Measurements from ENCODE around the gene PCNT.

PCNT gene

DNA sequence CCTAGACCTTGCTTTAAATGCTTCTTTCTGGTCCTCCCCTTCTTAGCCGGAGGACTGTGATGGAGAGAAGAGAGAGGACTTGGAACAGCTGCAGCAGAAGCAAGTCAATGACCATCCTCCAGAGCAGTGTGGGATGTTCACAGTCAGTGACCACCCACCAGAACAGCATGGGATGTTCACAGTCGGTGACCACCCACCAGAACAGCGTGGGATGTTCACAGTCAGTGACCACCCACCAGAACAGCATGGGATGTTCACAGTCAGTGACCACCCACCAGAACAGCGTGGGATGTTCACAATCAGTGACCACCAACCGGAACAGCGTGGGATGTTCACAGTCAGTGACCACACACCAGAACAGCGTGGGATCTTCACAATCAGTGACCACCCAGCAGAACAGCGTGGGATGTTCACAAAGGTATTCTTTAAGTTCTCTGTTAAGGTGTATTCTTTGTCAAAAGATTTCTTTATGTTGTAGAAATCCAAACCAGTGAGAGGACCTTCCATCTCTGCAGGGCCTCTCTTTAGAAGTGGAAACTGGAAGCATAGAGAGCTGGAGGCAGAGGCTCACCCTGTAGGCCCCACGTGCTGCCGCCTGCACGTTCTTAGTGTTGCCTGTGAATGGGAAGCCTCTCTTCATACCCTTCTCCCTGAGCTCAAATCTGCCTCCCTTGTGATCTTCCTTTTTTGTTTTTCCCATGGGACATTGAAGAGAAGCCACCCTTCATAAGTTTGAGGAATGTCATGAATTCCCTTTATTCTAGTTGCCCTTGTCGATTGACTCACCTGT is 10.6 kb downstream of the PCNT start:
- no peak for DNase-seq

DNA sequence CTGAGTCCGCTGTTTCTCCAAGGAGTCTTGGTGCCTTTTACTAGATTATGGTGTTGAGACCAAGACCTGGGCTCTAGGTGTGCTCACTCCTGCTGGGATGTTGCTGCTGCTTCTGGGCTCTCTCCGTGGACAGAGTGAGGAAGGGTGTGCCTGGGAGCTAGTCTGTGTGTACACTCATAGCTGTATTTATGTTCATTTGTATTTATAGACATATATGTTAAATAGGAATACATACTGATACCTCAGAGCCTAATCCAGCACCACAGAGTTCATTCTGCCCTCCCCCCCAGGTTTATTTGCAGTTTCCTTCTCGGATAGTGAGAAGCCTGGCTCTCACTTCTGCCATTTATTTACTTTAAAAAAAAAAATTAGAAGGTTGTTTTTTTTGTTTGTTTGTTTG is 12.6 kb downstream of the PCNT start:
- DNase-seq = no peak

DNA sequence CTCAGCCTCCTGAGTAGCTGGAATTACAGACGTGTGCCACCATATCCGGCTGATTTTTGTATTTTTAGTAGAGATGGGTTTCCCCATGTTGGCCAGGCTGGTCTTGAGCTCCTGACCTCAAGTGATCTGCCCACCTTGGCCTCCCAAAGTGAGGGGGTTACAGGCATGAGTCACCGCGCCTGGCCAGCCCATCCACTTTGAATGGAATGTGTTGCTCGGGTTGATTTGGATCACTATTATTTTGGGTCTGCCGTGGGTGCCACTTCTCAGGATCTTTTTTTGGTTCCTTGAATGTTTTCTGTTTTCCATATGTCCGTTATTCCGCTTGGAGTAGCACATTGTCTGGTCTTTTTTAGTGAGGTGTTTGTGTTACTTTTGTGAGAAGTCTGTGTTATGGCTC is 17.0 kb downstream of the PCNT start:
- DNase-seq = no peak

DNA sequence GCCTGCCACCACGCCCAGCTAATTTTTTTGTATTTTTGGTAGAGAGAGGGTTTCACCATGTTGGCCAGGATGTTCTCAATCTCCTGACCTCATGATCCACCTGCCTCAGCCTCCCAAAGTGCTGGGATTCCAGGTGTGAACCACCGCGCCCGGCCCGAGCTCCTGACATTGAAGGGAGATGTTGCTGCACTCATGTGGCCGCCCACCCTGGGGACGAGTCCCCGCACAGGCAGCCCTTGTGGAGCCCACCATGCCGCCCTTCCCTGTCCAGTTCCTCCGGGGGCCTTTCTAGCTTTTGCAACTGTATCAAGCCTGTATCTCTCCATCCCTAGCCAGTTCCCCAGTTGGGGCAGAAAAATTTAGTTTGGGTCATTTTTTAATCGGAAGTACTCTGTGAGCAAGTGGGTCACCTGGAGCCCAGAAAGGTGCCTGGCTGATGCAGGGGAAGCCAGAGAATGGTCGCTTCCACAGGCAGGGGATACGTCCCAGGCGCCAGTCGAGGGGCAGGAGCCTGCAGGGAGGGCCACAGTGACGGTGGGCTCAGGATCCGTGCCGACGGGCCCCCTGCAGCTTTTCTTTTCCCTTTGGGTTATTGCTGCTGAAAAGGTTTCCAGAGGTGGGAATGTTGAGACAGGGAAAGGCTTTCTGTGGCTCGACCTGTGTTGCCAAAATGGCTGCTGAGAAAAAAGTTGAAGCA is 20.4 kb downstream of the PCNT start:
- no peak for DNase-seq

DNA sequence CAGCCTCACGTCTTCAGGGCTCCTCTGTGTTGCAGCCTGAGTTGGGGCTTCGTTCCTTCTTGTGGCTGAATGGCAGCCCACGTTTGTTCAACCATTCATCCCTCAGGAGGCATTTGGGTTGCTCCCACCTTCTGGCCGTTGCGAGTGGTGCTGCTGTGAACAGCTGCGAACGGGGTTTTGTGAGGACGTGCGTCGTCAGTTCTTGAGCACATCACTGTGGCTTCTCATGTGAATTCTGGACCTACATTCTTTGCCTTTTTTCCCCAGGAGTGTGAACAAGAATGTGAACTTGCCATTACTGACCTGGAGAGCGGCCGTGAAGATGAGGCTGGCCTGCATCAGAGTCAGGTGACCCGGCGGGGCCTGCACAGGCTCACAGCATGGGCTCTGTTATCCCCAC is 21.9 kb downstream of the PCNT start:
- DNase-seq = no peak

DNA sequence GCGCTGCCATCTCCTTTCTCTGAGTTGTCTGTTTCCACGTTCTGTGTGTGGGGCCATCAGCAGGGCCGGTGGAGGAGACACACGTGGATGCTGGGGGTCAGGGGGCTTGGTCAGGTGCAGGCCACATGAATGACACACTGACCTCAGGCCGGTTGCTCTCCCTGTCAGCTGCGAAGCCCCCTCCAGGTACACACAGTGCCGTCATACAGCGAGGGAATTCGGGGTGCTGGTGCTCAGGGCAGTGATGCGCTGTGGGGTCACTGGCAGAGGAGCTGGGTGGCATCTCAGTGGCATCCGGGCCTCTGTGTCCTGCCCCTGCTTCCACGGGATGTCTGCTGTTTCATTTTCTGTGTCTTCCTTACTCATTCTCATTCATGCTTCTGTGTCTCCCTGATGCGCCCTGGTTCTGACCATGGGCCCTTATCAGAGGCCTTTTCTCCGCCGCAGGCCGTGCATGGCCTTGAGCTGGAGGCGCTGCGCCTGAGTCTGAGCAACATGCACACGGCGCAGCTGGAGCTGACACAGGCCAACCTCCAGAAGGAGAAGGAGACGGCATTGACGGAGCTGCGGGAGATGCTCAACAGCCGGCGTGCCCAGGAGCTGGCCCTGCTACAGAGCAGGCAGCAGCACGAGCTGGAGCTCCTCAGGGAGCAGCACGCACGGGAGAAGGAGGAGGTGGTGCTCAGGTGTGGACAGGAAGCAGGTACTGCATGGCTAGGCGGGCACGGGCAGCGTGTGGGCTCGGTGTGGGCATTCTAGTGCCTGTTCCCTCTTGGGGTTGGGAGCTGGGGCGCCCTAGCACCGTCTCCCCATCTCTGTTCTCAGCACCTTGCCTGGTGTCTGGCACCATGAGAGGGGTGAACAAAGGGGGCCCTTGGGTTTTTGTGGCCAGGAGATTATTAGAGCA is 22.6 kb downstream of the PCNT start:
- no peak for DNase-seq

DNA sequence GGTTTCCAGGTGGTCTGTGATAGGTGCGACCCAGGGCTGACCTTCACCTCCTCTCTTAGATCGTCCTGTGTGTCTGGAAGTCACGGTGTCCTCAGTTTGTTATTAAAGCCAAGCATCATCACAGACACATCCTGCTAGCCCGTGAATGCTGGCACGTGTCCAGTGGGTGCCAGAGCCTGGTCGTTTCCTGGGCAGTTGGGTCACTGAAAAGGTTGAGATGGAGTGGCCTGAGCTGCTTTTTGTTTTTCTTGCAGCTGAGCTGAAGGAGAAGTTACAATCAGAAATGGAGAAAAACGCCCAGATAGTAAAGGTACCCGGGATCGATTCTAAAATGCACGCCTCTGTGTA is 23.2 kb downstream of the PCNT start:
- no peak for DNase-seq

DNA sequence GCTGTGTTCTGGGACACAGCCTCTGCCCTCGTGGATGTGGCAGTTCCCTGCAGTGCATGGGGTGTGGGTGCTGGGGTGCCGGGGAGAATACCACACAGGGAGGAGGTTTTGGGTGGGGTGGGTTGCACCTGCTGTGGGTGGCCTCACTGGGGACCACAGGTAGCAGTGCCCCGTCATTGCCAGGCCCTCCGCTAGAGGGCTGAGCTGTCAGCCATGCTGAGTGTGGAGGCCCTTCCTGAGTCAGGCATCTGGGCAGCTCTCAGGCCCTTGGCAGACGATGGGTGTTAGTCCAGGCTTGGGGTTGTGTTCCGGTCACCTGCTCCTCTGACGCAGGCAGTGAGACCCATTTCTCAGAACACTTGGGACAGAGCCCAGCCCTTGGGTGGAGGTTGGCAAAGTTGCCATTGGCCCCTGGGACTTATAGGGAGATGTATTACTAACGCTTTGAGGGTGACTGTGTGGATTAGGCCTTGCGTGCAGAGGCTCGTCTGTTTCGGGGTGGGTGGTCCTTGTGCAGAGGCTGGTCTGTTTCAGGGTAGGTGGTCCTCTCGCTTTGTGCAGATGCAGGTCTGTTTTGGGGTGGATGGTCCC is 23.9 kb downstream of the PCNT start:
- no peak for DNase-seq

DNA sequence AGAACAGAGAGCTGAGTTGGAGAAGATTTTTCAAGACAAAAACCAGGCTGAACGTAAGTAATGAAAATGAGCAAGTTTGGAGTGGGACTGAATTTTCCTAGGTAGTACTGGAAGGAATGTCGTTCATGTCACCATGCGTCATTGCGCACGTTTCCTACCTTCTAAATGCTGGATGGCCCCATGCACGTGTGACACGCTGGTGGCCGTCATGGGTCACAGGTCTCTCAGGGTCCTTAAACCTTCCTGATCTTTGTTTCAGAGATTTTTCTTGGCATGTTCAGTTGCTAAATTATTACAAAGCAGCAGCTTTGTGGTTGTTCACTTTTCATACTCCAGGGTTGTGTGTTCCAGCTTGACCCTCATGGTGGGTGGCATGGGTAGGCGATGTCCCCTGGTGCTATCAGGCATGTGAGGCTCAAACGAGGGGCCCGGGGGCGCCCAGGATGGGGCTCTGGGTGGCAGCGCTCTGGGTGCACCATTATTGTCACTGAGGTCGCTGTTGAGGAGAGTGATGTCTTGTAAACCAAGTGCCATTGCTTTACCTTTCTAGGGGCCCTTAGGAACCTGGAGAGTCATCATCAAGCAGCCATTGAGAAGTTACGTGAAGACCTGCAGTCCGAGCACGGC is 25.3 kb downstream of the PCNT start:
- DNase-seq = no peak

DNA sequence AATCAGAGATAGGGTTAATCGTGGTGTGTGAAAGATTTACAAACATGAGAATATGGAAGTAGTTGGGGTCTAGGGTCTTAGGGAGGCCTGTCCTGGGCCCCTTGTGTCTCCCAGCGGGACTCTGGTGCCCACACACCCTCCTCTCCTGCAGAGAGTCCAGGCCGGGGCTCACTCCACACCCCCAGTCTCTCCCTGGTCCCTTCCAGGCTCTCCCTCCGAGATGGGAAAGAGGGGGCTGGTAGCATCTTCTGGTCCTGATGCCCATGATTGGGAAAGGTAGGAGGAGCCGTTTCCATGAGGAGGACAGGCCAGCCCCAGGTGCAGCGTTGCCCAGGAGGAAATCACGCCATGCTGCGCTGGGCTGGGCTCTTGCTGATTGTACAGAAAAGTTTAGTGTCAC is 26.6 kb downstream of the PCNT start:
- DNase-seq = no peak

DNA sequence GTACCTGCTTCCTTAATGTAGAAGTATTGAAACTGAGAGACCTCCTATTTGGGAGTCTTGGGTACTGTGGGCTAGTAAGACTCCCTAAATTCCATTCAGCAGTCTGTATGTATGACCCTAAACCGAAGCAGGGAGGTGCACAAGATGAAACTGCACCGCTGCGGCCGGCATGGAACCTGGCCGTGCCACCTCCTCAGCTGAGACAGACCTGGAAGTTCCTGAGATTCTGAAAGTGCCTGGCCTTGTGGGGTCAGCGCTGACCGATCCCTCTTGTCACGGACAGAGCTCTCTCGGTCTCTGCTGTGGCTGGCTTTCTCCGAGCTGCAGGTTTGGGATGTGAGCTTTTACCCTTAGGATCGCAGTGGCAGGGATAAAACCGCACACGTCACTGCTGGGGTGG is 27.0 kb downstream of the PCNT start:
- DNase-seq = no peak

DNA sequence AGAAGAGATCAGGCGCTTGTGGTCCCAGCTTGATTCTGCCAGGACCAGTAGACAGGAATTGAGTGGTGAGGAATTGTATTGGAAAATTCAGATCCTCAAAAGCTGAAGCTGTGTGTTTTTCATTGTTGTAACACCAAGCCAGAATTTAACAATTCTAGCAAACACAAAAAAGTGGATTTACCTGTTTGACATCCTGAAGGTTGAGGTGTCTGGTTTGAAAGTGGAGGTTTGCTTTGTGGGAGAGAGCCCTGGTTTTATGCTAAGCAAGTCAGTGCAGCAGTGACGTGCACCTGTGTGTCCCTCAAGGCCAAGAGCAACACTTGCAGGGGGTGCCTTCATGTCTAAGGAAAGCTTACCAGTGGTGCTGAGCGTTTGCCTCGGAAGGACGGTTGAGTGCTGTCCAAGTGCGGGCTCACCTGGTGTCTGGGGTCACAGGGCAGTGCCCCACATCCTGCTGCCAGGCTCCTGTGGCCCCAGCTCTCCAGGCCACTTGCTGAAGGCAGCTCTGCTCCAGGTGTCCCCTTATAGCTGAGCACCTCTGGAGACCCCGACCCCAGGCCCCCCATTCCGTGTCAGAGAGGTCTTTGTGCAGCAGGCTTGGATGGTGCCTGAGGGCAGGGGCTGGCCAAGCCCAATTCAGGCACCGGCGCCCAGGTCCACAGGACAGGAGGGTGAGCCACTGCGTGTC is 27.7 kb downstream of the PCNT start:
- DNase-seq = no peak

DNA sequence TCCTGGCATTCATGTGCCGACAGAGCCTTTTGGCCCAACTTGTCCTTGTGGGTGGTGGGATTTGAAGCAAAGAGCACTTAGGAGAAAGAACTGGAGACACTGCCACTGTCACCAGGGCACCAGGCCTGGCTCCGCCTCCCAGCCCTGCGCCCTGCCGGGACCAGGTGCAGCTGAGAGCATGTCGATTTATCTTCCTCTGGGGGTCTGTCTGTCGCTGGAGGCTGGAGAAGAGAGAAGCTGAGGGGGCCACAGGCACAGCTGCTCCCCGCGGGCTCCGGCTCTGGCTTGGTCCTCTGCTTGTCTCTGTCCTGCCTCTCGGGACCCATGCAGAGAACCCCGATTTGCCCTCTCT is 28.2 kb downstream of the PCNT start:
- no peak for DNase-seq

DNA sequence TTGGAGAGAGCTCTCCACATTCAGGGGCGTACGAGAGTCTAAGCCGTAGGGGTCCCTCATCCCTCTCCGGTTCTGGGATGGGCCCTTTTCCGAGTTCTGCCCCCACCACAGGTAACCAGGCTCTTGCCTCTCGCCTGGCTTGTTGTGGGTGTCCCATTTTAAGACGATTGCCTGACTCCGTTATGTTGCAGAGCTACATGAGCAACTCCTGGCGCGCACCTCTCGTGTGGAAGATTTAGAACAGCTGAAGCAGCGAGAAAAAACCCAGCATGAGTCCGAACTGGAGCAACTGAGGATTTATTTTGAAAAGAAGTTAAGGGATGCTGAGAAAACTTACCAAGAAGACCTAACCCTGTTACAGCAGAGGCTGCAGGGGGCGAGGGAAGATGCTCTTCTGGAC is 29.0 kb downstream of the PCNT start:
- no peak for DNase-seq

DNA sequence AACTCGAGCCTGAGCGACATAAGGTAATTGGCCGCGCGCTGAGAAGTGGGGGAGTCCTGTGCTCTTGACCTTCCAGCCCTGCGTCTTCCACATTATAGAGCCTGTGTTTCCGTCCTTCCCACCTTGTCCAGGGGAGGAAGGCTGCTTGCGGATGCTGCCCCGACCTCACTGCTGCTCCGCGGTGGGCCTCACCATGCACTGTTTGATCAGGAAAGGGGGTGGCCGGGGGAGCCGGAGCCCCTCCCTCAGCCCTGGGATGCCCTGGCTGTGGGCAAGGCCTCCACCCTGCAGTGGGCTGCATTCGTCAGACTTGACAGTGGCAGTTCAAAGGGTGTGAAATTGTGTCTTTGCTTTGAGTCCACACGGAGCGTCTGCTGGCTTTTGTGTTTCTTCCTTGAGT is 30.1 kb downstream of the PCNT start:
- no peak for DNase-seq

DNA sequence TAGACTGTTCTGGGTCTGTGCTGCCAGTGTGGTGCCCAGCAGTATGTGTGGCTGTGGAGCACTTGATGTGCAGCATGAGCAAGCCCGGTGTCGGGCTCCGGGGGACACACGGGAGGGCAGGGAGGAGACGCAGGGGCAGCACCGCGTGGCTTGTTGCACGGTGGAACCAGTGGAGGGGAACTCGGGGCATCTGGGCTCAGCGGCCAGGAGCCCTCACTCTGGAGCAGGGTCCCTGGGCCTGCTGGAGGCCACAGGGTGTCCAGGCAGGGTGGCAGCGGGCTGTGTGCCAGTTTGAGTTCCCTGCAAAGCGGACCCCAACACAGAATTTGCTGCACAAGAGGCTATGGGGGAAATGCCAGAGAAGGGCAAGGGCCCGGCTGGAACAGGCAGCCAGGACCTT is 30.6 kb downstream of the PCNT start:
- no peak for DNase-seq

DNA sequence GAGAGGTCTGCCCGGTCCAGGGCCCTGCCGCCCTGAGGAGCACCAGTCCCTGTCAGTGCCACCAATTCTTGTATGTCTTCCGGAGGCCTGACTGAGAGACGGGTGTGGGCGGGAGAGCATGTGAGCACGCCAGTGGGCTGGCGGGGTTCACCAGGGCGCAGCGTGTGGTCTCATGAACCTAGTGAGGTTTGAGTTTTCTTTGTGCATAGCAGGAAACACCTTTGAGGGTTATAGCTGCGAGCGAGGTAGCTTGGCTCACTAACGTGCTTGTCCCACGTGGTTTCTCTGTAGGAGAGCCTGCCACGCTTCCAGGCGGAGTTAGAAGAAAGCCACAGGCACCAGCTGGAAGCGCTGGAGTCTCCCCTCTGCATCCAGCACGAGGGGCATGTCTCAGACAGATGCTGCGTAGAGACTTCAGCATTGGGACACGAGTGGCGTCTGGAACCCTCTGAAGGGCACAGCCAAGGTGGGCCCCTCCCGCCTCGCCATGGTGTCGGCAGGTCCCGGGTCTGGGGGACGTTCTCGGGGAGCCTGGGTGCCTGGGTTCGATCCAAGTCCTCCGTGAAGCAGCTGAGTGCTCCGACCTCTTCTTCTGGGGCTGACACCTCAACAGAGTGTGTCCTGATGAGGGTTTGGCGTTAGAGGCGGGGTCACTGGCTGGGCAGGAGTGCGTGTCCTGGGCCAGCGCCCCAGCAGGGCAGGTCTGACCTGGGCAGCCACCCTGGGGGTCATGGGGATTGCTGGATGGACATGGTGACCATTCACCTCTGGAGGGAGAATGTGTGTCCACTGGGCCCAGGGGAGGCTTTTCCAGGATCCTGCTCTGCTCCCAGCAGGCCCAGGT is 31.4 kb downstream of the PCNT start:
- no peak for DNase-seq

DNA sequence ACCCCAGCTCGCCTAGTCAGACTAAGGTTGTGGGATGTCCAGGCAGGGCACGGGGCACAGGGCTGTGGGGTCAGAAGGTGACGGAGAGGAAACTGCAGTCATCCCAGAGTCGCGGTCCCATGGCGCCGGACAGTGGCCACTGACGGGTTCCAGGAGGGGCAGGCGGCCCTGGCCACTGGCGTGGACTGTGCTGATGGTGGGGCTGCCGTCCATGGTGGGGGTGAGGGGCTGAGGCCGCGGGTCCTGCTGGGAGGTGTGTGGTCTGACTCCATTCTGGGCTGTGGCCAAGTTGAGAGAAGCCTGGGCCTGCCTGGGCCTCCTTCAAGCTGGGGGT is 32.0 kb downstream of the PCNT start:
- DNase-seq = no peak

DNA sequence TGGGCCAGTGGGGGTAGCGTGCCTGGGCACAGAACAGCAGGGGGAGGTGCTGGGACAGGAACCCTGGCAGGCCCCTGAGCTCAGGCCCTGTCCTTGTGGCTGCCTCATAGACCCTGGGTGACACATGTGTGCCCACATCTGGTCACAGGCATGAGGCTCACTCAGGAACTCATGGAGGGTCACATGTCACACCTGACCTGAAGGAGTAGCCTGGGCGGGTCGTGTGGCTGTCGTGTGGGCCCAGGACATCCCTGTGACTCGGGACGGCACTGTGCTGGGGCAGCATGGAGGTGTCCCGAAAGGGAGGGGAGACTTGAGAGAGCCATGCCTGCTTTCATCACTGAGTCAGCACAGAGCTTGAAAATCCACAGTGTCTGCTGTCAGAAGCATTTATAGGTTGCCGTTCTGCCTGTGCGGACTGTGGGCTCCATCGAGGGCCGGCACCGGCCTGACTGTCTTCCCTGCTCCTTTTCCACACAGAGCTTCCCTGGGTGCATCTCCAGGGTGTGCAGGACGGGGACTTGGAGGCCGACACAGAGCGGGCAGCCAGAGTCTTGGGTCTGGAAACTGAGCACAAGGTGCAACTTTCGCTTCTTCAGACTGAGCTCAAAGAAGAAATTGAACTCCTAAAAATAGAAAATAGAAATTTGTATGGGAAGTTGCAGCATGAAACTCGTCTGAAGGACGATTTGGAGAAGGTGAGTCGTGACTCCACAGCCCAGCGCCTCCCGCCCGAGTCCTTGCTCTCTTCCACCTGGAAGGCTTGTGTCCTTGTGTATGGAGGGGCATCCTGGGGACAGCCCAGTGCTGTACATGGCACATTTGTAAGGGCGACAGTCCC is 32.8 kb downstream of the PCNT start:
- DNase-seq = no peak

DNA sequence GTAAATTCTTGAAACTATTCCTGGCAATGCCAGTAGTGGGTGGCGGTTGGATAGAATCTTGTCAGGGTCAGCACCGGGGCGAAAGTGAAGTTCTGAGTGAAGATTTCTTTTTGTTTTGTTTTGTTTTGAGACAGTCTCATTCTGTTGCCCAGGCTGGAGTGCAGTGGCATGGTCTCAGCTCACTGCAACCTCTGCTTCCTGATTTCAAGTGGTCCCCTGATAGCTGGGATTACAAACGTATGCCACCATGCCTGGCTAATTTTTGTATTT is 33.3 kb downstream of the PCNT start:
- DNase-seq = no peak

Data from activated CD4-positive, alpha-beta T cell treated with anti-CD3 and anti-CD28 coated beads, Interleukin-10, Interleukin-2, amounts not matched to agents 100 ng/mL and 50 ng/mL, durations not matched to agents 16 hours and 8 hours (primary cell).